ENCODE data around the gene RTN4RL2. TPM values are rescaled to one million over a fixed set of nuclear protein-coding genes. Genes with fewer than 3 reads are reported as not detected.
A peak's percentile ranks its signal among the peaks of the same experiment; 100 is the strongest.

RTN4RL2 gene
- total and polyA plus RNA-seq, 10 of the 15 experiments (the other 5 are each of a cell fraction or from before 2014, with no cell fraction given) = 0.14 to 1.1 (median 0.52) TPM; not detected in 4

- TF ChIP-seq, protein P1, sequence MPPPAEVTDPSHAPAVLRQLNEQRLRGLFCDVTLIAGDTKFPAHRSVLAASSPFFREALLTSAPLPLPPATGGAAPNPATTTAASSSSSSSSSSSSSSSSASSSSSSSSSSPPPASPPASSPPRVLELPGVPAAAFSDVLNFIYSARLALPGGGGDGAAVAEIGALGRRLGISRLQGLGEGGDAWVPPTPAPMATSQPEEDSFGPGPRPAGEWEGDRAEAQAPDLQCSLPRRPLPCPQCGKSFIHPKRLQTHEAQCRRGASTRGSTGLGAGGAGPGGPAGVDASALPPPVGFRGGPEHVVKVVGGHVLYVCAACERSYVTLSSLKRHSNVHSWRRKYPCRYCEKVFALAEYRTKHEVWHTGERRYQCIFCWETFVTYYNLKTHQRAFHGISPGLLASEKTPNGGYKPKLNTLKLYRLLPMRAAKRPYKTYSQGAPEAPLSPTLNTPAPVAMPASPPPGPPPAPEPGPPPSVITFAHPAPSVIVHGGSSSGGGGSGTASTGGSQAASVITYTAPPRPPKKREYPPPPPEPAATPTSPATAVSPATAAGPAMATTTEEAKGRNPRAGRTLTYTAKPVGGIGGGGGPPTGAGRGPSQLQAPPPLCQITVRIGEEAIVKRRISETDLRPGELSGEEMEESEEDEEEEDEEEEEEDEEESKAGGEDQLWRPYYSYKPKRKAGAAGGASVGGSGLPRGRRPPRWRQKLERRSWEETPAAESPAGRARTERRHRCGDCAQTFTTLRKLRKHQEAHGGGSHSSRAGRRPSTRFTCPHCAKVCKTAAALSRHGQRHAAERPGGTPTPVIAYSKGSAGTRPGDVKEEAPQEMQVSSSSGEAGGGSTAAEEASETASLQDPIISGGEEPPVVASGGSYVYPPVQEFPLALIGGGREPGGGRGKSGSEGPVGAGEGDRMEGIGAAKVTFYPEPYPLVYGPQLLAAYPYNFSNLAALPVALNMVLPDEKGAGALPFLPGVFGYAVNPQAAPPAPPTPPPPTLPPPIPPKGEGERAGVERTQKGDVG (CRISPR knock-in tag; IDR thresholded peaks at IDR 0.05) = no peak
- TF ChIP-seq MXI1 (IDR thresholded peaks at IDR 0.05; ENCODE audit: low read depth, low read length) (peak; percentile 54; the same call in 1 of the 2 replicates), POLR2AphosphoS5 (IDR thresholded peaks at IDR 0.05; ENCODE audit: low read length) (peak; percentile 89), IRF4 (IDR thresholded peaks at IDR 0.05; ENCODE audit: low read depth, low read length) (0 out of 2 replicates have a peak, but pooled peaks have one; percentile 21), RB1 (IDR thresholded peaks at IDR 0.05; ENCODE audit: borderline replicate concordance) (0 out of 2 replicates have a peak, but pooled peaks have one; percentile 81), IKZF2 (IDR thresholded peaks at IDR 0.05) (peak; percentile 54 to 65; a peak in 3 of 4 replicates), EP300 (IDR thresholded peaks at IDR 0.05; ENCODE audit: borderline replicate concordance in 1 of 2, control insufficient read depth in 1 of 2, low read depth in 2 of 2, low read length in 2 of 2) (0 out of 4 replicates have a peak, but pooled peaks of 1 of the 2 experiments have one; percentile 16), GABPA (IDR thresholded peaks at IDR 0.05; ENCODE audit: low read depth) (peak; percentile 71), KLF5 (IDR thresholded peaks at IDR 0.05; ENCODE audit: partially characterized antibody) (no peak), RCOR1 (conservative IDR thresholded peaks at IDR 0.05; ENCODE audit: low read depth, low read length) (no peak), ATF7 (IDR thresholded peaks at IDR 0.05; ENCODE audit: low read depth) (peak; percentile 50; the same call in 1 of the 2 replicates), HCFC1 (IDR thresholded peaks at IDR 0.05; ENCODE audit: low read length) (no peak), SMAD5 (IDR thresholded peaks at IDR 0.05; ENCODE audit: low read depth) (peak; percentile 36; the same call in 1 of the 2 replicates), EGR1 (IDR thresholded peaks at IDR 0.05; ENCODE audit: borderline replicate concordance in 1 of 2, low read depth in 2 of 2, low read length in 2 of 2) (peak in 1 of 2 experiments; percentile 74; a peak in 2 of 3 replicates)
- TF ChIP-seq, protein P2, sequence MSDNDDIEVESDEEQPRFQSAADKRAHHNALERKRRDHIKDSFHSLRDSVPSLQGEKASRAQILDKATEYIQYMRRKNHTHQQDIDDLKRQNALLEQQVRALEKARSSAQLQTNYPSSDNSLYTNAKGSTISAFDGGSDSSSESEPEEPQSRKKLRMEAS (IDR thresholded peaks at IDR 0.05; ENCODE audit: low read depth, low read length) = peak; percentile 47
- TF ChIP-seq, protein P3, sequence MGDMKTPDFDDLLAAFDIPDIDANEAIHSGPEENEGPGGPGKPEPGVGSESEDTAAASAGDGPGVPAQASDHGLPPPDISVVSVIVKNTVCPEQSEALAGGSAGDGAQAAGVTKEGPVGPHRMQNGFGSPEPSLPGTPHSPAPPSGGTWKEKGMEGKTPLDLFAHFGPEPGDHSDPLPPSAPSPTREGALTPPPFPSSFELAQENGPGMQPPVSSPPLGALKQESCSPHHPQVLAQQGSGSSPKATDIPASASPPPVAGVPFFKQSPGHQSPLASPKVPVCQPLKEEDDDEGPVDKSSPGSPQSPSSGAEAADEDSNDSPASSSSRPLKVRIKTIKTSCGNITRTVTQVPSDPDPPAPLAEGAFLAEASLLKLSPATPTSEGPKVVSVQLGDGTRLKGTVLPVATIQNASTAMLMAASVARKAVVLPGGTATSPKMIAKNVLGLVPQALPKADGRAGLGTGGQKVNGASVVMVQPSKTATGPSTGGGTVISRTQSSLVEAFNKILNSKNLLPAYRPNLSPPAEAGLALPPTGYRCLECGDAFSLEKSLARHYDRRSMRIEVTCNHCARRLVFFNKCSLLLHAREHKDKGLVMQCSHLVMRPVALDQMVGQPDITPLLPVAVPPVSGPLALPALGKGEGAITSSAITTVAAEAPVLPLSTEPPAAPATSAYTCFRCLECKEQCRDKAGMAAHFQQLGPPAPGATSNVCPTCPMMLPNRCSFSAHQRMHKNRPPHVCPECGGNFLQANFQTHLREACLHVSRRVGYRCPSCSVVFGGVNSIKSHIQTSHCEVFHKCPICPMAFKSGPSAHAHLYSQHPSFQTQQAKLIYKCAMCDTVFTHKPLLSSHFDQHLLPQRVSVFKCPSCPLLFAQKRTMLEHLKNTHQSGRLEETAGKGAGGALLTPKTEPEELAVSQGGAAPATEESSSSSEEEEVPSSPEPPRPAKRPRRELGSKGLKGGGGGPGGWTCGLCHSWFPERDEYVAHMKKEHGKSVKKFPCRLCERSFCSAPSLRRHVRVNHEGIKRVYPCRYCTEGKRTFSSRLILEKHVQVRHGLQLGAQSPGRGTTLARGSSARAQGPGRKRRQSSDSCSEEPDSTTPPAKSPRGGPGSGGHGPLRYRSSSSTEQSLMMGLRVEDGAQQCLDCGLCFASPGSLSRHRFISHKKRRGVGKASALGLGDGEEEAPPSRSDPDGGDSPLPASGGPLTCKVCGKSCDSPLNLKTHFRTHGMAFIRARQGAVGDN (IDR thresholded peaks at IDR 0.05) = peak; percentile 62; the same call in 1 of the 2 replicates
Observed at GRCh38 chr11:57426929-57427726, 33.2 kb upstream of the RTN4RL2 start, which contains the start of gene SLC43A3 (continued).

All from GM12878 (cell line).